ENCODE measurements around the gene DHFR.

DHFR gene

DNA sequence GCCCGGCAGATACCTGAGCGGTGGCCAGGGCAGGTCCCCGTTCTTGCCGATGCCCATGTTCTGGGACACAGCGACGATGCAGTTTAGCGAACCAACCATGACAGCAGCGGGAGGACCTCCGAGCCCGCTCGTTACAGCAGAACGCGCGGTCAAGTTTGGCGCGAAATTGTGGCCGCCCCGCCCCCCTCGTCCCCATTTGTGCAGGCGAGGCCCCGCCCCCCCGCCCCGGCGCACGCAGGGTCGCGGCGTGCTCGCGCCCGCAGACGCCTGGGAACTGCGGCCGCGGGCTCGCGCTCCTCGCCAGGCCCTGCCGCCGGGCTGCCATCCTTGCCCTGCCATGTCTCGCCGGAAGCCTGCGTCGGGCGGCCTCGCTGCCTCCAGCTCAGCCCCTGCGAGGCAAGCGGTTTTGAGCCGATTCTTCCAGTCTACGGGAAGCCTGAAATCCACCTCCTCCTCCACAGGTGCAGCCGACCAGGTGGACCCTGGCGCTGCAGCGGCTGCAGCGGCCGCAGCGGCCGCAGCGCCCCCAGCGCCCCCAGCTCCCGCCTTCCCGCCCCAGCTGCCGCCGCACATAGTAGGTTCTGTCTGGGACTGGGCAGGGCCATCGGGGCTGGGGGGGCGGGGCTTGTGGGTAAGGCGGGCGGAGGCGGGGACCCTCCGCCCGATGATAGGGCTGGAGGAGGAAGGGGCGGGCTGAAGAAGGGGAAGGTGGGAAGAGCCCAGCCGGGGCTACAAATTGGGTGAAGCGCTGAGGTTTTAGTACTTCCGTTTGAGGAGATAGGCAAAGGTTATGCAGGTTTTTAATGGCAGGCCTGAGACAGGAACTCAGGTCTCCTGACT lies at the start of gene DHFR, which contains the start of gene MSH3:
DHFR (minus strand) TSS at position 593 of the 840 bp plus-strand sequence; CDS start at position 99, 494 bp downstream.
MSH3 (plus strand) TSS at position 262 of the 840 bp plus-strand sequence; CDS start at position 338, 76 bp downstream.
- TF ChIP-seq SUZ12 (IDR thresholded peaks at IDR 0.05; ENCODE audit: extremely low read depth, insufficient read depth, insufficient read length) (no peak), ZNF274 (IDR thresholded peaks at IDR 0.05; ENCODE audit: low read depth, low read length) (no peak), YY1 (IDR thresholded peaks at IDR 0.05; ENCODE audit: insufficient read depth, insufficient read length) (no peak)
- Histone ChIP-seq H3K4me1 (ENCODE audit: insufficient read depth, insufficient read length) (no peaks in the 10 kb centered on the region), H3K9ac (ENCODE audit: insufficient read length, low read depth) (peak within 1 kb of the TSS; percentile 95), H3K9me3 (ENCODE audit: insufficient read depth, low read length) (no peaks in the 10 kb centered on the region), H3K36me3 (ENCODE audit: insufficient read depth, insufficient read length, low read length) (peaks cover 32% of the 10 kb centered on the region), H3K27me3 (ENCODE audit: insufficient read depth, insufficient read length) (no peaks in the 10 kb centered on the region), H3K4me3 (ENCODE audit: insufficient read length, low read depth) (peak within 1 kb of the TSS; percentile 80)
- DNase-seq (ENCODE audit: low read depth, low spot score) = peak; percentile 76

GRCh38 chr5:80704221-80704620 lies 49.4 kb upstream of the DHFR start:
- Histone ChIP-seq H3K9me3 (ENCODE audit: insufficient read depth, low read length) (no peaks in the 10 kb centered on the region), H3K4me3 (ENCODE audit: insufficient read length, low read depth) (no peak overlapping the region), H3K36me3 (ENCODE audit: insufficient read depth, insufficient read length, low read length) (peaks cover 4% of the 10 kb centered on the region), H3K4me1 (ENCODE audit: insufficient read depth, insufficient read length) (no peaks in the 10 kb centered on the region), H3K27me3 (ENCODE audit: insufficient read depth, insufficient read length) (no peaks in the 10 kb centered on the region), H3K9ac (ENCODE audit: insufficient read length, low read depth) (no peak overlapping the region)
- no peak for DNase-seq (ENCODE audit: low read depth, low spot score)
- TF ChIP-seq SUZ12 (IDR thresholded peaks at IDR 0.05; ENCODE audit: extremely low read depth, insufficient read depth, insufficient read length) (no peak), YY1 (IDR thresholded peaks at IDR 0.05; ENCODE audit: insufficient read depth, insufficient read length) (no peak), ZNF274 (IDR thresholded peaks at IDR 0.05; ENCODE audit: low read depth, low read length) (no peak)

DNA sequence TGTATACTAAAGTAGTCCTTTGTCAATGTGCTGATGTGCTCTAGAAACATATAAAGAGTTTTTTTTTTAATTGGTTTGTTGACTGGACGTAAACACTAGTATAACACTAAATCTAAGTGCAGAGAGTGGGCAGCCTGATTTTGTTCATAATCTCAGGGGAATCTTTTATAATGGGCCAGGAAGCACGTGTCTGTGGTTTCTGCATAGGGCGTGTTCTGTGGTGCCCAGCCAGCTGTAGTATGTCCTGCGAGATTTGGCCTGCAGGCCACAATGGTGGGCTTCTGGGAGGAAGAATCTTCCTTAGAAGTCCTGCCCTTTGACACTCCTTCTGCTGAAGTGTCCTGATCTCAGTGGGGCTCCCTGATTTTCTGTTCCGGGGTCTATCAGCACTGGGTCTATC lies 49.0 kb upstream of the DHFR start:
- Histone ChIP-seq H3K9me3 (ENCODE audit: insufficient read depth, low read length) (no peaks in the 10 kb centered on the region), H3K36me3 (ENCODE audit: insufficient read depth, insufficient read length, low read length) (peaks cover 4% of the 10 kb centered on the region), H3K4me1 (ENCODE audit: insufficient read depth, insufficient read length) (no peaks in the 10 kb centered on the region), H3K9ac (ENCODE audit: insufficient read length, low read depth) (no peak overlapping the region), H3K27me3 (ENCODE audit: insufficient read depth, insufficient read length) (no peaks in the 10 kb centered on the region), H3K4me3 (ENCODE audit: insufficient read length, low read depth) (no peak overlapping the region)
- TF ChIP-seq YY1 (IDR thresholded peaks at IDR 0.05; ENCODE audit: insufficient read depth, insufficient read length) (no peak), SUZ12 (IDR thresholded peaks at IDR 0.05; ENCODE audit: extremely low read depth, insufficient read depth, insufficient read length) (no peak), ZNF274 (IDR thresholded peaks at IDR 0.05; ENCODE audit: low read depth, low read length) (no peak)
- no peak for DNase-seq (ENCODE audit: low read depth, low spot score)

- Histone ChIP-seq H3K9ac (ENCODE audit: insufficient read length, low read depth) (no peak overlapping the region), H3K4me1 (ENCODE audit: insufficient read depth, insufficient read length) (no peaks in the 10 kb centered on the region), H3K4me3 (ENCODE audit: insufficient read length, low read depth) (no peak overlapping the region), H3K27me3 (ENCODE audit: insufficient read depth, insufficient read length) (no peaks in the 10 kb centered on the region), H3K9me3 (ENCODE audit: insufficient read depth, low read length) (no peaks in the 10 kb centered on the region), H3K36me3 (ENCODE audit: insufficient read depth, insufficient read length, low read length) (peaks cover 4% of the 10 kb centered on the region)
- TF ChIP-seq SUZ12 (IDR thresholded peaks at IDR 0.05; ENCODE audit: extremely low read depth, insufficient read depth, insufficient read length) = no peak
- no peak for TF ChIP-seq YY1 (IDR thresholded peaks at IDR 0.05; ENCODE audit: insufficient read depth, insufficient read length)
- TF ChIP-seq ZNF274 (IDR thresholded peaks at IDR 0.05; ENCODE audit: low read depth, low read length) = no peak
- no peak for DNase-seq (ENCODE audit: low read depth, low spot score)
Observed at GRCh38 chr5:80703291-80703690, 48.5 kb upstream of the DHFR start.

DNA sequence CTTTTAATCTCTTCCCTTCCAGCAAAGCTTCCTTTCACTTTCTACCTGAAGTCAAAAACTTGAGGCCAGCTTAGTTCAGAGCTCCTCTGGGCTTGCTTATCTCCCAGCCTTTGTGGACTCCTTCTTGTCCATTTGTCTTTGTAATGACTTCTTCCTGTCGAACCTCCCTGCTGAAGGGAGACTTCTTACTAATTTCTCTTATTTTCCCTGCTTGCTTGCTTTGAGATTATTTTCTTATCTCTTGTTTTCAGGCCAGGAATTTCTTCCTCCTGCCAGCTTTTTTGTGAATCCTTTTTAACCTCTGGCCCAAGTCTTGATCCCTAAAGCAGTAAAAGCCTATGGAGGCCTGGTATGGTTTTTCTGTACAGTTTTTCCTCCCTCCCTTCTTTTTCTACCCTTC lies 46.8 kb upstream of the DHFR start:
- H3K4me3 ChIP-seq (ENCODE audit: insufficient read length, low read depth) = no peak overlapping the region
- H3K4me1 ChIP-seq (ENCODE audit: insufficient read depth, insufficient read length) = no peaks in the 10 kb centered on the region
- no peaks in the 10 kb centered on the region for H3K27me3 ChIP-seq (ENCODE audit: insufficient read depth, insufficient read length)
- H3K9me3 ChIP-seq (ENCODE audit: insufficient read depth, low read length) = no peaks in the 10 kb centered on the region
- H3K36me3 ChIP-seq (ENCODE audit: insufficient read depth, insufficient read length, low read length) = peaks cover 4% of the 10 kb centered on the region
- TF ChIP-seq SUZ12 (IDR thresholded peaks at IDR 0.05; ENCODE audit: extremely low read depth, insufficient read depth, insufficient read length) = no peak
- no peak overlapping the region for H3K9ac ChIP-seq (ENCODE audit: insufficient read length, low read depth)
- no peak for DNase-seq (ENCODE audit: low read depth, low spot score)

GRCh38 chr5:80698369-80698768 lies 43.6 kb upstream of the DHFR start:
- H3K27me3 ChIP-seq (ENCODE audit: insufficient read depth, insufficient read length) = no peaks in the 10 kb centered on the region
- H3K9ac ChIP-seq (ENCODE audit: insufficient read length, low read depth) = no peak overlapping the region
- H3K4me1 ChIP-seq (ENCODE audit: insufficient read depth, insufficient read length) = no peaks in the 10 kb centered on the region
- no peak overlapping the region for H3K4me3 ChIP-seq (ENCODE audit: insufficient read length, low read depth)
- DNase-seq (ENCODE audit: low read depth, low spot score) = no peak
- no peak for TF ChIP-seq ZNF274 (IDR thresholded peaks at IDR 0.05; ENCODE audit: low read depth, low read length)
- TF ChIP-seq SUZ12 (IDR thresholded peaks at IDR 0.05; ENCODE audit: extremely low read depth, insufficient read depth, insufficient read length) = no peak
- no peak for TF ChIP-seq YY1 (IDR thresholded peaks at IDR 0.05; ENCODE audit: insufficient read depth, insufficient read length)
- peaks cover 4% of the 10 kb centered on the region for H3K36me3 ChIP-seq (ENCODE audit: insufficient read depth, insufficient read length, low read length)
- no peaks in the 10 kb centered on the region for H3K9me3 ChIP-seq (ENCODE audit: insufficient read depth, low read length)

DNA sequence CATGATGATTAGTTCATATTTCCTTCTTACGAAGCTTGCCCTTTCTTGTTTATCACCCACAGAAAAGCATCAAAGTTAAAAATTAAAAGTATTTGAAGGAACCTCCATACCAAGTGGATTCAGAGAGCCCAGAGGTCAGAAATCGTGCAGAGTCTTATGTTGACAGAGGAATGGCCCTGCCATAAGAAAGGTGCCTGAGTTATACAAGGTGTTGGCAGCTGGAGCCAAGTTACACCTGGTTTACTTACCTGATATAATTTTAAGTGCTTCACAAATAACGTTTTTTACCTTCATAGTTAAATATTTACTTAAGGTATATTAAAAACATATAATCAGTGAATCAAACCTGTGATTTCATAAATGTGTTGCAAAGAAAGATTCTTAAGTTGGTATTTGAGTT lies 42.3 kb upstream of the DHFR start:
- TF ChIP-seq YY1 (IDR thresholded peaks at IDR 0.05; ENCODE audit: insufficient read depth, insufficient read length) (no peak), ZNF274 (IDR thresholded peaks at IDR 0.05; ENCODE audit: low read depth, low read length) (no peak), SUZ12 (IDR thresholded peaks at IDR 0.05; ENCODE audit: extremely low read depth, insufficient read depth, insufficient read length) (no peak)
- H3K27me3 ChIP-seq (ENCODE audit: insufficient read depth, insufficient read length) = no peaks in the 10 kb centered on the region

More for the DNA sequence above, 42.3 kb upstream of the DHFR start:
- H3K9me3 ChIP-seq (ENCODE audit: insufficient read depth, low read length) = no peaks in the 10 kb centered on the region
- H3K4me3 ChIP-seq (ENCODE audit: insufficient read length, low read depth) = no peak overlapping the region
- no peak for DNase-seq (ENCODE audit: low read depth, low spot score)
- H3K9ac ChIP-seq (ENCODE audit: insufficient read length, low read depth) = no peak overlapping the region
- no peaks in the 10 kb centered on the region for H3K4me1 ChIP-seq (ENCODE audit: insufficient read depth, insufficient read length)
- peaks cover 1% of the 10 kb centered on the region for H3K36me3 ChIP-seq (ENCODE audit: insufficient read depth, insufficient read length, low read length)
